GM12873 (cell line): ENCODE data around the gene FAM240A.

Source experiments
- CTCF ChIP-seq: IDR thresholded peaks from 2 replicates; pipeline ENCODE4 v1.5.1; 2012; ENCODE audit warnings: low read depth, mild to moderate bottlenecking, moderate library complexity, low read length, control low read depth; ENCODE audit not compliant: insufficient read depth; ENCODE audit errors: missing control alignments

The FAM240A gene

GRCh38 chr3:46669191-46669999, 57.1 kb downstream of the FAM240A start:
- no peak for TF ChIP-seq CTCF

- no peak for TF ChIP-seq CTCF
These were observed 57.9 kb downstream of the FAM240A start for GRCh38 chr3:46670000-46670890.

GRCh38 chr3:46670891-46671427, 58.6 kb downstream of the FAM240A start:
- TF ChIP-seq CTCF: no peak

GRCh38 chr3:46671541-46672348, 59.4 kb downstream of the FAM240A start:
- no peak for TF ChIP-seq CTCF

GRCh38 chr3:46672349-46672695, 60.0 kb downstream of the FAM240A start:
- TF ChIP-seq CTCF: no peak

- no peak for TF ChIP-seq CTCF
These were observed 61.1 kb downstream of the FAM240A start for GRCh38 chr3:46673151-46674030.
